Psoas muscle (tissue), 8 donors: ENCODE results near the gene VAV3. TPM values are rescaled to one million over a fixed set of nuclear protein-coding genes. Genes with fewer than 3 reads are reported as not detected.

Experiments used
- ATAC-seq, 4 donors: fragments of 200-7000 bp; cut with Tn5 transposase; one replicate each; pipeline ENCODE4 v1.9.1; 2020; ENCODE audit warnings: moderate library complexity in 3 of 4, mild to moderate bottlenecking in 2 of 4
- DNase-seq, 2 donors: peaks; one replicate each; pipeline ENCODE4 v3.0.0-alpha.2; 2020
- H3K27ac ChIP-seq: fragments of 200-600 bp; one replicate; pipeline ENCODE4 v1.8.0; 2022
- H3K27me3 ChIP-seq, 3 donors: fragments of 200-600 bp in 1 of 3; one replicate each; pipeline versions ENCODE4 v1.6.1 to v1.8.0; 2013 to 2022; ENCODE audit warnings: low read length in 2 of 3, mild to moderate bottlenecking in 2 of 3, moderate library complexity in 1 of 3; ENCODE audit not compliant: insufficient read depth in 3 of 3
- H3K36me3 ChIP-seq, 2 donors: fragments of 200-600 bp in 1 of 2; one replicate each; pipeline versions ENCODE4 v1.6.1 to v1.8.0; 2013 to 2022; ENCODE audit warnings: low read depth in 1 of 2, mild to moderate bottlenecking in 1 of 2, moderate library complexity in 1 of 2; ENCODE audit not compliant: insufficient read depth in 1 of 2
- H3K4me1 ChIP-seq: fragments of 200-600 bp; one replicate; pipeline ENCODE4 v1.8.0; 2022
- H3K4me3 ChIP-seq: fragments of 200-600 bp; one replicate; pipeline ENCODE4 v1.8.0; 2022; ENCODE audit warnings: mild to moderate bottlenecking
- H3K9me3 ChIP-seq: fragments of 200-600 bp; one replicate; pipeline ENCODE4 v1.8.0; 2022
- WGBS, 3 donors: extraction: QIAGEN DNeasy Blood & Tissue Kit; methylation state at CpG; one replicate each; pipeline versions ENCODE4 v1.1.6 to v1.1.7; 2013; 5-methylcytosine and 5-hydroxymethylcytosine counted together
- intact Hi-C, 2 donors: fragments of 100-400 bp; cut with DNase I; formaldehyde crosslinking; loops; one replicate each; pipeline versions ENCODE4 v1.11.0 to v1.14.2; 2022
- polyA plus RNA-seq, 3 donors: library from polyadenylated mRNA; stranded (reverse); fragments of 200-250 nt; gene quantifications; one replicate each; pipeline ENCODE4 v1.2.3, GENCODE V29; 2013
- total RNA-seq, 4 donors: library from RNA; stranded (reverse); fragmentation: NEBNext Ultra II Directional in 2 of 4; extraction: Animal tissue kit (Norgen Biotek cat#: 25700) in 2 of 4; gene quantifications; one replicate each; pipeline versions ENCODE4 v1.2.1 to v1.2.4, GENCODE V29; 2021 to 2023
- TF ChIP-seq, protein P1 (sequence below): fragments of 200-600 bp; IDR thresholded peaks from one replicate; pipeline ENCODE4 v1.8.0; 2022; ENCODE audit warnings: antibody characterized with exemption
- donor health status: healthy with polysubstance abuse.
- donor health status: DM: no; HTN: no; CAD: no; lungs with moderate emphysema.
- donor health status: Bipolar disorder and iron deficiency.
- donor health status: healthy.
- donor health status: DM: yes; HTN: yes; CAD: no.
- donor health status: DM: no; HTN: no; CAD: no.
- donor health status: DM: no; HTN: no; CAD: no.
- donor health status: DM: yes; HTN: yes; CAD: no.

The VAV3 gene
- total and polyA plus RNA-seq, 7 donors, result 0.28 to 1.7 (median 0.72) TPM

DNA sequence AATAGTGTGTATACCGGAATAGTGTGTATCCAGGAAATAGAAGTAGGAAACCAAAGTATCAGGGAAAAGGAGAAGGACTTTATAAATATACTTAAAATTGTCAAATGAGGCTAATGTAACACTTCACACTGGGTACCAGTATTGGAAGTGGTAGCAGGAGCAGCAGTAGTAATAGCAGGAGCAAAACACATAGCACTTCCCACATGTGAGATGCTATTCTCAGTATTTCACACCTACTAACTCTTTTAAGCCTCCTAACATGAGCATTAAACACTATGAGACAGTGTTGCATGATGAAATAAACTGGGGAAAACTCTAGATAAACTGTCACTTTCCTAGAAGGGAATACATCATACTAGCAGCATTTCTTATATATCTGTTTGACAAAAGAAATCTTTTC lies 376.7 kb downstream of the VAV3 start:
- no peaks in the 10 kb centered on the region for H3K9me3 ChIP-seq
- 94 to 97% (median 97%) methylated on average over 1 of the region's 1 CpG for WGBS, 3 donors
- TF ChIP-seq, protein P1, sequence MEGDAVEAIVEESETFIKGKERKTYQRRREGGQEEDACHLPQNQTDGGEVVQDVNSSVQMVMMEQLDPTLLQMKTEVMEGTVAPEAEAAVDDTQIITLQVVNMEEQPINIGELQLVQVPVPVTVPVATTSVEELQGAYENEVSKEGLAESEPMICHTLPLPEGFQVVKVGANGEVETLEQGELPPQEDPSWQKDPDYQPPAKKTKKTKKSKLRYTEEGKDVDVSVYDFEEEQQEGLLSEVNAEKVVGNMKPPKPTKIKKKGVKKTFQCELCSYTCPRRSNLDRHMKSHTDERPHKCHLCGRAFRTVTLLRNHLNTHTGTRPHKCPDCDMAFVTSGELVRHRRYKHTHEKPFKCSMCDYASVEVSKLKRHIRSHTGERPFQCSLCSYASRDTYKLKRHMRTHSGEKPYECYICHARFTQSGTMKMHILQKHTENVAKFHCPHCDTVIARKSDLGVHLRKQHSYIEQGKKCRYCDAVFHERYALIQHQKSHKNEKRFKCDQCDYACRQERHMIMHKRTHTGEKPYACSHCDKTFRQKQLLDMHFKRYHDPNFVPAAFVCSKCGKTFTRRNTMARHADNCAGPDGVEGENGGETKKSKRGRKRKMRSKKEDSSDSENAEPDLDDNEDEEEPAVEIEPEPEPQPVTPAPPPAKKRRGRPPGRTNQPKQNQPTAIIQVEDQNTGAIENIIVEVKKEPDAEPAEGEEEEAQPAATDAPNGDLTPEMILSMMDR, result no peak
- H3K36me3 ChIP-seq, result no peaks in the 10 kb centered on the region
- no peaks in the 10 kb centered on the region for H3K4me1 ChIP-seq
- DNase-seq (no peak), ATAC-seq (no peak)
- no peak overlapping the region for H3K27ac ChIP-seq
- intact Hi-C loops, result no loop called here
- no peak overlapping the region for H3K4me3 ChIP-seq
- H3K27me3 ChIP-seq, result no peaks in the 10 kb centered on the region

DNA sequence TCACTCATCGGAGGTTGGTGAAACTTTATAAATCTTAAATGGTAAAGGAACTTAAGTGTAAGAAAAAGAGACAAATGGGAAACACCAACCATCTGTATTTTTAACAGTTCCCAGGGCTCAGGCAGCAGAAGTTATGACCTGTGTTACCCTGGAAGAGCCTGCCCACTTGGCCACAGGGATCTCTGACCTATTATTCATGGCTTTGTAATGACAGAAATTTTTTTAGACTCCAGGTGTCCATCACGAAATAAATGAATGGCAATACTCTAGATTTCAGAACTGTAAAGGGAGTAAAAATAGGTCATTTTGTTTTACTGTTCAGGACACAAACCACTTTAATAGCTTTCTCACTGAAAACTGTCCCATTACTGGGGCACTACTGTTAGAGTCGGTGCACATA lies 389.8 kb downstream of the VAV3 start:
- no peaks in the 10 kb centered on the region for H3K36me3 ChIP-seq
- intact Hi-C loops, result no loop called here
- ATAC-seq (no peak), DNase-seq (no peak)
- H3K4me1 ChIP-seq, result no peaks in the 10 kb centered on the region
- no peak overlapping the region for H3K27ac ChIP-seq
- no peaks in the 10 kb centered on the region for H3K9me3 ChIP-seq
- no peak overlapping the region for H3K4me3 ChIP-seq
- H3K27me3 ChIP-seq, result peaks cover 0 to 4% (median 0%) of the 10 kb centered on the region in 3 donors
- 77 to 85% (median 83%) methylated on average over 3 of the region's 3 CpGs for WGBS, 3 donors
- TF ChIP-seq, protein P1, result no peak

DNA sequence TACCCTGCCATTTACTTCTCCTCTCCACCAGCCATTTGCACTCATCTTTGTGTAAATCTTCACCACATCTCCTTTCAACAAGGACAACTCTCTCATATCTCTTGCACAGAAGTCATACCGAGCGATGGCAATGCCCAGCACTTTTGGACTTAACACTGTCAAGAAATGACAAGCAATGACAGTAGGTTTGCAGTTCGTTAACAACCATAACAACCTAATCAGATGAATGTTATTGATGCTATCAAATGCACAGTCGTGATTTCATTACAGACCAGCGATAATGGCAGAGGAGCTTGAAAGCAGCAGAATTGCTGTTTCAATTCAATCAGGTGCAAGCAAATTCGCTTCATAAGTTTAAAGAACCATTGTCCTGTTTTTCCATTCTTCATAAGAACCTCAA lies 390.9 kb downstream of the VAV3 start:
- 92 to 95% (median 93%) methylated on average over 6 of the region's 6 CpGs for WGBS, 3 donors
- intact Hi-C loops, result no loop called here
- H3K36me3 ChIP-seq, result no peaks in the 10 kb centered on the region
- no peak for ATAC-seq
- H3K9me3 ChIP-seq, result no peaks in the 10 kb centered on the region
- H3K4me3 ChIP-seq, result no peak overlapping the region
- H3K27me3 ChIP-seq, result peaks cover 0 to 4% (median 0%) of the 10 kb centered on the region in 3 donors
- TF ChIP-seq, protein P1, result no peak
- no peaks in the 10 kb centered on the region for H3K4me1 ChIP-seq
- H3K27ac ChIP-seq, result no peak overlapping the region
- DNase-seq, result no peak

DNA sequence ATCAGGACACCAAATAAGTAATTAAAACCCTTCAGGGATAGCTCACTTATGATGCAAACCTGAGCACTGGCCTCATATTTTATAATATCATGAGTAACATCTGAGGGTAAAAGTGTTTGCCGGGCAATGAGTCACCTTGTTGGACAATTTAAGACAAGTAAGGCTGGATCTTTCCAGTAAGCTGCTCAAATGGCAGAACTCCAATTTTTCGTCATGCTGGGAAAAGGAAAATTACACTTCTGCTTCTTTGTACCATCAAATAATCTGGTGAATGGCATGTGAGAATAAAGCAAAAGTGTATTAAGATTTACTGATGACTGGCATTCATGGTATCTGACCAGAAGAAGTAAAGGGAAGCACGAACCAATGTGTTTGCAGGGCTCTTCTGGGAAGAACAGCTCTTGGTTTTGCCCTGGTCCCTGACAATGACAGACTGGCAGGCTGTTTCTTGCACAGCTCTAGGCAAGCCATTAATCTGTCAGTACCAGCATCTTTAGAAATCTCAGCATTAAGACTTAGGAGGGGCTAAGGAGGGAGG lies 392.2 kb downstream of the VAV3 start:
- ATAC-seq, result peak in 1 of 4 donors; percentile 35

More for the DNA sequence above, 392.2 kb downstream of the VAV3 start:
- Histone ChIP-seq H3K27me3 (peaks cover 0 to 4% (median 0%) of the 10 kb centered on the region in 3 donors), H3K4me1 (no peaks in the 10 kb centered on the region), H3K9me3 (no peaks in the 10 kb centered on the region), H3K36me3 (no peaks in the 10 kb centered on the region), H3K4me3 (no peak overlapping the region), H3K27ac (no peak overlapping the region)
- TF ChIP-seq, protein P1, result no peak
- no peak for DNase-seq
- WGBS, 3 donors, result 34 to 42% (median 35%) methylated on average over 3 of the region's 3 CpGs
- intact Hi-C loops, result no loop called here
